Activated CD4-positive, alpha-beta T cell treated with anti-CD3 and anti-CD28 coated beads, Interleukin-2, amount 50 U/mL, for 24 hours (primary cell): ENCODE results near the gene SYNE4.
"Not testable (repeated sequence)": the region's sequence is repeated elsewhere in the genome, so short reads cannot be mapped to it uniquely, and the experiment has no call there.

Experiments
- DNase-seq, 2 donors: peaks; one replicate each; pipeline ENCODE4 v3.0.0-alpha.2; 2020; ENCODE audit warnings: low read depth in 1 of 2, low spot score in 1 of 2

The SYNE4 gene

GRCh38 chr19:35990771-35991730 lies 17.6 kb downstream of the SYNE4 start:
- DNase-seq: no peak

GRCh38 chr19:35990156-35990555 lies 18.5 kb downstream of the SYNE4 start:
- no peak for DNase-seq

DNA sequence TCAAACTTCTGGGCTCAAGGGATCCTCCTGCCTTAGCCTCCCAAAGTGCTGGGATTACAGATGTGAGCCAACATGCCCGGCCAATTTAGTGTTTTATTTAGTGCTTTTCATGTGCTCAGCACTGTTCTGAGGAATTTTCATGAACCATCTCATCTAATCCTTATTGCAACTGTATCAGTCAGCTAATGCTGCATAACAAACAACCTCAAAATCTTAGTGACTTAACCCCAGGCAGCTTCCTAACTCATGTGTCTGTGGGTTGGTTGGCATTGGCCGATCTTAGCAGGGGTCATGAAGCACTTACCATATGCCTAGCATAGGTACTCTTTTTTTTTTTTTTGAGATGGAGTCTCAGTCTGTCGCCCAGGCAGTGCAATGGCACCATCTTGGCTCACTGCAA lies 19.8 kb downstream of the SYNE4 start:
- no peak for DNase-seq

DNA sequence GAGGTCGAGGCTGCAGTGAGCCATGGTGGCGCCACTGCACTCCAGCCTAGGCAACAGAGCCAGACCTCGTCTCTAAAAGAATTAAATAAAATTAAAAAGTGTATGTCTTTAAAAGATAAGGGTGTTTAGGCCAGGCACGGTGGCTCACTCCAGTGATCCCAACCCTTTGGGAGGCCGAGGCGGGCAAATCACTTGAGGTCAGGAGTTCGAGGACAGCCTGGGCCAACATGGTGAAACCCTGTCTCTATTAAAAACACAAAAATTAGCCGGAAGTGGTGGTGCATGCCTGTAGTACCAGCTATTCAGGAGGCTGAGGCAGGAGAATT lies 21.1 kb downstream of the SYNE4 start:
- DNase-seq: no peak

DNA sequence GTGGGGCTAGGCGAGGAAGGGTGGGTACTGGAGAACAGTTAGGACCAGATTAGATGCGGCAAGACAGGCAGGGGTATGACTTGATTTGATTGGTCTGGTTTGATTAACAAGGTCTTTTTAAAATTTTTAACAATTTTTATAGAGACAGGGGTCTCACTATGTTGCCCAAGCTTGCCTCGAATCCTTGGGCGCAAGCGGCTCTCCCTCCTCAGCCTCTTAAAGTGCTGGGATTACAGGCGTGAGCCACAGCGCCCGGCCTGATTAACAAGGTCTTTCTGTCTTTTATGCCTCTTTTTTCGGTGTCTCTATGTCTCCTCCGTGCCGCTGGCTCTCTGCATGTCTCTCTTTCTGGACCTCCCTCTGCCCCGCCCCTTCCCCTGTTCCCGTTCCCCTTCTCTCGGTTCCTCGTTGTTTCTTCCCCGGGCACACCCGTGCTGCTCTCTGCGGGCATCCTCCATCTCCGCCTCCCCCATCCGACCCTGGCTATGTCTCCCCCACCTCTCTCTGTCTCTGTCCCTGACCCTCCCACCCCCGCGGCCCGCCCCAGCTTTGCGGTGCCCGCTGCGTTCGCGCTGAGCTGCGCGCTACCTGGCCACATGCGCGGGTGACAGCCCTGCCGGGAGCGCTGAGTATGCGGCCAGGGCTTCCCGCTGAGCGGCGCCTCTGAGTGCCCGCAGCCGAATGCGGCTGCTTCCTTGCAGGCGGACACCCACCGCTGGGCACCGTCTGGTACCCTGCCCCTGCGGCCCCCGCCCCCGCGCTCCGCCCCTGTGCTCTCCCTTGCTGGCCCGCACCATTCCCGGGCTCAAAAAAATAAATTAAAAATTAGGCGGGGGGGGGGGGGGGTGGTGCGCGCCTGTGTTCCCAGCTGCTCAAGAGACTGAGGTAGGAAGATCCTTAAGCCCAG lies 21.7 kb downstream of the SYNE4 start:
- DNase-seq: no peak

DNA sequence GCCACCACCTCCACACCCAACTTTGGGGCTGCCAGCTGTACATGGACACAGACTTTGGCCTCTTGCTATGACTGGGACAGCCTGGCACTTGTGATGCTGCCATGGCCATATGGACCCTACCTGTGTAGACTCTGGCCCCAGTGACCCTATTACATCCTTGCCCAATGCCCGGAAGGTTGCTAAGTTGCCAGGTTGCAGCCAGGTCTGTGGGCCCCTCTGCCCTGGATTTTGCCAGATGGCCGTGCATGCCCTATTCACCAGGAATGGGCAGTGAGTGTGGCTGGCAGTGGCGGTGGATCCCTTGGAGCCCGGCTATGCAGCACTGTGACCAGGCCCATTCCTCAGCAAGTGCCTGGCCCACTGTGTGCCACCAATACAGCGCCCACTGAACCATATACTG lies 22.5 kb downstream of the SYNE4 start:
- no peak for DNase-seq

- DNase-seq: no peak
Observed at GRCh38 chr19:35983177-35983576, 25.4 kb downstream of the SYNE4 start.

DNA sequence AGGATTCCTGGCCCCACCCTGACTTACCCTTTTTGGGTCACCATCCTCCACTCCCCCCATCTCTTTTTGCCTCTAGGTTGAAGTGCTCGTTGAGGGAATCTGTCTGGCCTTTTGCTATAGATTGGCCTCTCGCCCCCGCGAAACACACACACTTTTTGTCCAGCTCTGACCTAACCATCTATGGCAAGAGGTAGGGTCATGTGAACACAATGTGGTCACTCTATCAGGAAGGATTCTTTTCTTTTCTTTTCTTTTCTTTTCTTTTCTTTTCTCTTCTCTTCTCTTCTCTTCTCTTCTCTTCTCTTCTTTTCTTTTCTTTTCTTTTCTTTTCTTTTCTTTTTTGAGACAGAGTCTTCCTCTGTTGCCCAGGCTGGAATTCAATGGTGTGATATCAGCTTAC lies 27.6 kb downstream of the SYNE4 start:
- DNase-seq: not testable (repeated sequence)

DNA sequence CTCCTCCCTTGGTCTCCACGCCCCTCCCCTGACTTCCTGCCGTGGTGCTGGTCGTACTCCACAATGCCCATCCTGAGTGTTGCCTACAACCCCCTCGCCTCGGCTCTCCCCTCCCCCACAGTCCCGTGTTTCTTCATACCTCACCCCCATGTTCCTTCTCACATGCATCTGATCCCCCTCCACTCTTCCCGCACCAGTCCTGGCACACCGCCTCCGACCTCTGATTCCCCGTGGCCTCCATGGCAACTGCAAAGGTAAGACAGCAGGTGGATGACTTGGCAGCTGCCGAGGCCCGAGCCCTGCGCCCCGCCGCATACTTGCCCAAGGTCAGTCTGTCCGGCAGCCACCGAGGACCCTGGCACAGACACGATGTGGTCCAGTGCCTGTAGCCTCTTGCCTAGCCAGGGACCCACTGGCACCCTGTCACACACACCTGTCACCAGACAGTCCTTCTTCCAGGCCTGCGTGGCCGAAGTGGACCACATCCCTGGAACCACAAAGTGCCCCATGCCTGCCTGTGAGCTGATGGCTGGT lies 29.7 kb downstream of the SYNE4 start:
- no peak for DNase-seq

GRCh38 chr19:35978271-35978670 lies 30.3 kb downstream of the SYNE4 start:
- no peak for DNase-seq

DNA sequence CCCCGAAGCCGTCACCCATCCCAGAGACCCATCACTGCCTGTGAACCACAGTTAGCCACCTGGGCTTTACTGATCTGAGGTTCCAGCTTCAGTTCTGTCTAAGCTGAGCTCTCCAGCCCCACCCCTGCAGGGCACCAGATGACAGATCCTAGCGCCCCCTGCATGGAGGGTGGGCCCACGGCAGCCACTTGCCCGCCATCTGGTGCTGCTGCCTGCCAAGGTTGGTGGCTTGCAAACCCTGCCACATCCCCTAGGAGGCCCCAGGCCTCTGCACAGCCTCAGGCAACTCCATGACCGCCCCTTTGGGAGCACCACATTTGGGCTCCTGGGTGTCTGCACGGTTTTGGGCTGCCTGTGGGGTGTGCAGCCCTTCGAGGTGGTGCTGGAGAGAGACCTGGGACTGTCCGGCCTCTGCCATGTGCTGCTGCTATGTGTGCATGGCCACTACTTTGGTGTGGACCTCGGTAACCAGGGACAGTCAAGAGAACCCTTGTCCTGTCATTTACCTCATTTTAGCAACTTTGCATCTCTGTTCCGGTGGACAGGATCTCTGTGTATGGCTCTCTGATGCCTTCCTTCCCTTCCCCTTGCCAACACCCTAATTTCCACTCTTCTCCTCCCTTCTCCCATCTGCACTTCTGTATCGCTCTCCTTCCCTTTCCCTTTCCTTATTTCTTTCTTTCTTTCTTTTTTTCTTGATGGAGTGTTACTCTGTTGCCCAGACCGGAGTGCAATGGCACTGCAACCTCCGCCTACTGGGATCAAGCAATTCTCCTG lies 31.0 kb downstream of the SYNE4 start:
- no peak for DNase-seq

- DNase-seq: no peak
Observed at GRCh38 chr19:35975608-35976214, 32.9 kb downstream of the SYNE4 start.

DNA sequence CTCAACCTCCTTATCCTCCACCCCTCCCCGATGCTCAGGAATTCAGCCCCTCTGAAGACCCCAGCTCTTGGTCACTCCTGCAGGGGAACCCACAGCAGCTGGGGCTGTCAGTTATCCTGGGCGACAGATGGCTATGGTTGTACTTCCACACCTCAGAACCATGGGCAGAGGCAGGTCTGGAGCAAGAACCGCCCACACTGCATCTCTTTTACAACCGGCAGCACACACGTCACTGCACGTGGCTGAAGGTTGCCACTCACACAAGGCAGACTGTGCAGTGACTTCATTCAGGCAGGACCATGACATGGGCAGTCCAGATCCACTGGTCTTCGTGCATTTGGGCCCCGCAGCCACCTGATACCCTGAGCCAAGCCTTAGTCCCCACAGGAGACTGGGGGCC lies 35.1 kb downstream of the SYNE4 start:
- no peak for DNase-seq

GRCh38 chr19:35966771-35967170 lies 41.8 kb downstream of the SYNE4 start:
- no peak for DNase-seq

- peak in 1 of 2 donors; percentile 25 for DNase-seq
Observed at GRCh38 chr19:35963514-35963913, 45.1 kb downstream of the SYNE4 start.

GRCh38 chr19:35960432-35960972 lies 48.1 kb downstream of the SYNE4 start:
- DNase-seq: no peak

DNA sequence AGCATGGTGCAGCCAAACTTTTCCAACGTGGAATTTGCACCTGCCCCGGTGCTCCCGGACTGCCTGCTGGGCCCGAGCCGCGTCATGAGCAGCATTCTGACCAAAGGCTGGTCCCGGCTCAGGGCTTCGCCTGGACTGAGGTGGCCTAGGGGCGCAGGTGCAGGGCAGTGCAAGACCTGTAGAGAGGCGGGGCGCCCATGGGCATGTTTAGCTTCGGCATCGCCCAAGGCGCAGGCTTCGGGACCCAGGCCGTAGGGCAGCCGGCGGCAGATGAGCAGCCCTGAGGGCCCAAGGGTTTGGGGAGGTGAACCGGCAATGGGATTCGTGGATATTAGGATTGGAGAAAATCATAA lies 48.7 kb downstream of the SYNE4 start:
- DNase-seq: no peak

DNA sequence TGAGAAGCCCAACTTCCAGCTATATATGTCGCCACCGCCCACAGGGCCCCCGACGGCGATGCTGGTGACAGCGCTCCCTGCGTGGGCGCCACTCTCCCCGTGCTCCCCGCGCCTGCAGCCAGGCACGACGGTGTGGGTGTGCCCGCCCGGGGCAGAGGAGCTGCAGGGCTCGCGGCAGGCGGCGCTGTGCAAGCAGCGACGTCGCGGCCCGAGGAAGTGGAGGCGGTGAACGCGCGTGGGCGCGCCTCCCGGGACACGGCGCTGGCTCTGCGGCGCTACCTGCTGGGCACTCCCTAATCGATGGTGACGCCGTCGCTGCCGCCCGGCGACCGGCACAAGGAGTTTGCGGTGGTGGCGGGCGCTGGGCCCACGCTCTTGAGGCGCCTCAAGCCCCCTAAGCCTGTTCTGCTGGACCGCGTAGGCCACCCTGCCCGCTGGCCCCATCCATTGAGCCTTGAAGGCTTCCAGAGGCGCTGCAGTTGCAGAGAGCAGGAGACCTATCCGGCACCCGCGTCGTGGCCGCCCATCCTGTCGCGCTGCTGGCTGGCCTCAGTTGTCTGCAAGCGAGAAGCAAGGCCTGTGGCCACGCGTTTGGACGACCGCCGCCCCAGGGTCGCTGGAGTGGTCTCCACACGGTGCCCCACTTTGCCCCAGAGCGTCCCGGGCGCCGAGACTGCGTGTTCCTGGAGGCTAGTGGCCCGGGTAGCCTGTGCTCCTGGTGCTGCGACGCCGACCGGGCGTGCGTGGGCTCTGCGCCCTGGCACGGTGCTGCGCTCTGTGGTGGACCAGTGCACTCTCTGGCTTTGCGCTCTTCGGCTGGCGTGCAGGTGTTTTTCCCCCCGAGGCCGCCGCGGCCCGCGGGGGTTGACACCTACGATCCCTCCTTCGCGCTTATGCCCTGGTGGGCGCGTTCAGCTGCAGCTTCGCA lies 49.3 kb downstream of the SYNE4 start:
- peak; percentile 55 to 64 for DNase-seq

DNA sequence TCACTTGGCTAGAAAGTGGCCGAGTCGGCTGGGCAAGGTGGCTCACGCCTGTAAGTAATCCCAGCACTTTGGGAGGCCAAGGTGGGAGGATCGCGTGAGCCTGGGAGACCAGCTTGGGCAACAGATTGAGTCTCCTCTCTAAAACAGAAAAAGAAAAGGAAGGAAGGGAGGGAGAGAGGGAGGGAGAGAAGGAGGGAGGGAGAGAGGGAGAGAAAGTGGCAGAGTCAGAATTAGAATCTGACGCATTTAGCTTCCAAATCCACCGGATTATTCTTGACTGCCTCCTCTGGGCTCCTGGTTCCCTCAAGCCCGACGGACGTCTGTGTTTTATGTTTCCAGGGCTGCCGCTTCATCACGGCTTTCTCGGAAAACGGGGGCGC lies 50.0 kb downstream of the SYNE4 start:
- DNase-seq: no peak
